SJCRH30 (cell line): ENCODE results near the gene RASA1. TPM values are rescaled to one million over a fixed set of nuclear protein-coding genes. Genes with fewer than 3 reads are reported as not detected.

ENCODE experiments used
- DNase-seq, 2 experiments: peaks; one replicate each; pipeline ENCODE4 v3.0.0-alpha.2; 2015 to 2020
- H3K27ac ChIP-seq: fragments of 250-450 bp; sonication (Bioruptor Pico); 2 replicates; pipeline ENCODE4 v1.5.1; 2020; ENCODE audit warnings: mild to moderate bottlenecking, moderate library complexity
- H3K27me3 ChIP-seq: fragments of 250-450 bp; sonication (Bioruptor Pico); 2 replicates; pipeline ENCODE4 v1.5.1; 2020; ENCODE audit warnings: mild to moderate bottlenecking, moderate library complexity
- H3K36me3 ChIP-seq: fragments of 250-450 bp; sonication (Bioruptor Pico); 2 replicates; pipeline ENCODE4 v1.5.1; 2020; ENCODE audit warnings: mild to moderate bottlenecking, moderate library complexity
- H3K4me1 ChIP-seq: fragments of 250-450 bp; sonication (Bioruptor Pico); 2 replicates; pipeline ENCODE4 v1.5.1; 2020; ENCODE audit warnings: mild to moderate bottlenecking, moderate library complexity
- H3K4me3 ChIP-seq: fragments of 250-450 bp; sonication (Bioruptor Pico); 2 replicates; pipeline ENCODE4 v1.5.1; 2020; ENCODE audit warnings: mild to moderate bottlenecking, moderate library complexity
- H3K9me3 ChIP-seq: fragments of 250-450 bp; sonication (Bioruptor Pico); replicated peaks from 2 replicates; pipeline ENCODE4 v1.5.1; 2020; ENCODE audit warnings: mild to moderate bottlenecking, moderate library complexity
- total RNA-seq: library from RNA; depleted of rRNA; stranded (reverse); fragments of >200 nt; shearing (Covaris generic); gene quantifications from 2 replicates; pipeline ENCODE4 v1.2.3, GENCODE V29; 2014

Gene RASA1
- total RNA-seq, 1 experiment from 2014 or later, result 59.7 TPM

- Histone ChIP-seq H3K9me3 (no peaks in the 10 kb centered on the region), H3K27ac (peak overlapping the region; percentile 75), H3K4me1 (peaks cover 14% of the 10 kb centered on the region), H3K27me3 (no peaks in the 10 kb centered on the region), H3K36me3 (peaks cover 38% of the 10 kb centered on the region), H3K4me3 (peak overlapping the region; percentile 73)
- DNase-seq, result peak; percentile 11 to 51
Observed at GRCh38 chr5:87411973-87412629, 144.4 kb downstream of the RASA1 start.

GRCh38 chr5:87412630-87413342, 145.1 kb downstream of the RASA1 start, which contains the start of gene CCNH:
CCNH (minus strand) TSS chr5:87412930; CDS start chr5:87412794, 136 bp downstream.
- Histone ChIP-seq H3K4me1 (peaks cover 14% of the 10 kb centered on the region), H3K9me3 (no peaks in the 10 kb centered on the region), H3K27ac (peak within 1 kb of the TSS; percentile 75), H3K36me3 (peaks cover 31% of the 10 kb centered on the region), H3K4me3 (peak within 1 kb of the TSS; percentile 73), H3K27me3 (no peaks in the 10 kb centered on the region)
- peak; percentile 98 to 99 for DNase-seq

- DNase-seq, result no peak
Observed at GRCh38 chr5:87413343-87413645, 145.6 kb downstream of the RASA1 start.

GRCh38 chr5:87418506-87418905, 150.8 kb downstream of the RASA1 start:
- DNase-seq, result no peak
- Histone ChIP-seq H3K27me3 (no peaks in the 10 kb centered on the region), H3K9me3 (no peaks in the 10 kb centered on the region), H3K4me3 (no peak overlapping the region), H3K36me3 (no peaks in the 10 kb centered on the region), H3K27ac (no peak overlapping the region), H3K4me1 (0 out of 2 replicates have a peak, but pooled peaks cover 2% of the 10 kb centered on the region)

More at GRCh38 chr5:87413343-87413645, 145.6 kb downstream of the RASA1 start:
- Histone ChIP-seq H3K9me3 (no peaks in the 10 kb centered on the region), H3K4me1 (peaks cover 14% of the 10 kb centered on the region), H3K36me3 (peaks cover 26% of the 10 kb centered on the region), H3K27ac (peak overlapping the region; percentile 75), H3K27me3 (no peaks in the 10 kb centered on the region), H3K4me3 (peak overlapping the region; percentile 73)

- Histone ChIP-seq H3K4me3 (no peak overlapping the region), H3K36me3 (no peaks in the 10 kb centered on the region), H3K9me3 (no peaks in the 10 kb centered on the region), H3K4me1 (no peaks in the 10 kb centered on the region), H3K27ac (no peak overlapping the region), H3K27me3 (no peaks in the 10 kb centered on the region)
- DNase-seq, result no peak
Observed at GRCh38 chr5:87421307-87421706, 153.6 kb downstream of the RASA1 start.

GRCh38 chr5:87423755-87424154, 156.1 kb downstream of the RASA1 start:
- Histone ChIP-seq H3K27ac (no peak overlapping the region), H3K9me3 (no peaks in the 10 kb centered on the region), H3K36me3 (no peaks in the 10 kb centered on the region), H3K27me3 (no peaks in the 10 kb centered on the region), H3K4me3 (no peak overlapping the region), H3K4me1 (no peaks in the 10 kb centered on the region)
- no peak for DNase-seq

- no peaks in the 10 kb centered on the region for H3K9me3 ChIP-seq
- H3K4me3 ChIP-seq, result no peak overlapping the region
- no peaks in the 10 kb centered on the region for H3K36me3 ChIP-seq
- no peaks in the 10 kb centered on the region for H3K4me1 ChIP-seq
- H3K27ac ChIP-seq, result no peak overlapping the region
- DNase-seq, result no peak
- no peaks in the 10 kb centered on the region for H3K27me3 ChIP-seq
Observed at GRCh38 chr5:87430863-87431457, 163.3 kb downstream of the RASA1 start.

GRCh38 chr5:87432460-87432859, 164.8 kb downstream of the RASA1 start:
- no peak for DNase-seq
- H3K36me3 ChIP-seq, result no peaks in the 10 kb centered on the region
- no peak overlapping the region for H3K4me3 ChIP-seq
- H3K4me1 ChIP-seq, result no peaks in the 10 kb centered on the region
- H3K9me3 ChIP-seq, result no peaks in the 10 kb centered on the region
- no peaks in the 10 kb centered on the region for H3K27me3 ChIP-seq
- no peak overlapping the region for H3K27ac ChIP-seq

GRCh38 chr5:87433945-87434344, 166.3 kb downstream of the RASA1 start:
- no peak overlapping the region for H3K4me3 ChIP-seq
- H3K27me3 ChIP-seq, result no peaks in the 10 kb centered on the region
- no peaks in the 10 kb centered on the region for H3K36me3 ChIP-seq
- no peaks in the 10 kb centered on the region for H3K4me1 ChIP-seq
- no peak for DNase-seq
- H3K27ac ChIP-seq, result no peak overlapping the region
- H3K9me3 ChIP-seq, result no peaks in the 10 kb centered on the region

- Histone ChIP-seq H3K36me3 (no peaks in the 10 kb centered on the region), H3K4me1 (no peaks in the 10 kb centered on the region), H3K27me3 (no peaks in the 10 kb centered on the region), H3K4me3 (no peak overlapping the region), H3K27ac (no peak overlapping the region), H3K9me3 (no peaks in the 10 kb centered on the region)
- no peak for DNase-seq
Observed at GRCh38 chr5:87434461-87434860, 166.8 kb downstream of the RASA1 start.

GRCh38 chr5:87435144-87435694, 167.5 kb downstream of the RASA1 start:
- no peak for DNase-seq
- Histone ChIP-seq H3K27ac (no peak overlapping the region), H3K9me3 (no peaks in the 10 kb centered on the region), H3K4me1 (no peaks in the 10 kb centered on the region), H3K36me3 (no peaks in the 10 kb centered on the region), H3K4me3 (no peak overlapping the region), H3K27me3 (no peaks in the 10 kb centered on the region)

GRCh38 chr5:87437724-87438123, 170.0 kb downstream of the RASA1 start:
- no peaks in the 10 kb centered on the region for H3K27me3 ChIP-seq

GRCh38 chr5:87438231-87438630, 170.5 kb downstream of the RASA1 start:
- no peaks in the 10 kb centered on the region for H3K36me3 ChIP-seq
- no peaks in the 10 kb centered on the region for H3K9me3 ChIP-seq
- no peaks in the 10 kb centered on the region for H3K27me3 ChIP-seq
- no peak overlapping the region for H3K4me3 ChIP-seq
- no peak for DNase-seq
- no peak overlapping the region for H3K27ac ChIP-seq
- H3K4me1 ChIP-seq, result no peaks in the 10 kb centered on the region

More at GRCh38 chr5:87437724-87438123, 170.0 kb downstream of the RASA1 start:
- no peak for DNase-seq
- Histone ChIP-seq H3K27ac (no peak overlapping the region), H3K4me1 (no peaks in the 10 kb centered on the region), H3K36me3 (no peaks in the 10 kb centered on the region), H3K9me3 (no peaks in the 10 kb centered on the region), H3K4me3 (no peak overlapping the region)
